H1 (cell line): ENCODE data around the gene ASXL1. TPM values are rescaled to one million over a fixed set of nuclear protein-coding genes. Genes with fewer than 3 reads are reported as not detected.

Source experiments
- CTCF ChIA-PET: fragments of 300-600 bp; sonication (Branson Sonifier 250); formaldehyde crosslinking; loops from one replicate; lab custom pipeline; 2021; ENCODE audit not compliant: partially characterized antibody; lab: Charles Lee
- POLR2A ChIA-PET: fragments of 300-600 bp; sonication (Branson Sonifier 250); formaldehyde crosslinking; loops from one replicate; lab custom pipeline; 2021; ENCODE audit warnings: inconsistent platforms; ENCODE audit not compliant: partially characterized antibody; lab: Charles Lee
- DNase-seq, 2 experiments: peaks; one replicate each; pipeline versions ENCODE4 v3.0.0 to v3.0.0-alpha.2; 2010 to 2022; ENCODE audit warnings: low spot score in 2 of 2, low read depth in 1 of 2, mixed read lengths in 1 of 2
- FAIRE-seq: peaks from 2 replicates; lab custom pipeline; 2011; peaks lifted over from hg19 to GRCh38; lab: Jason Lieb, UNC
- H2AFZ ChIP-seq: 2 replicates; pipeline ENCODE4 v1.8.1; 2012; ENCODE audit warnings: low read length, inconsistent platforms
- H2AK5ac ChIP-seq: 2 replicates; pipeline ENCODE4 v1.6.1; 2013; ENCODE audit warnings: low read depth, low read length
- H2BK120ac ChIP-seq: replicated peaks from 2 replicates; pipeline ENCODE3; 2013; ENCODE audit warnings: low read depth, low read length, inconsistent platforms
- H2BK12ac ChIP-seq: 2 replicates; pipeline ENCODE4 v1.6.1; 2013; ENCODE audit warnings: low read depth, low read length
- H2BK15ac ChIP-seq: 2 replicates; pipeline ENCODE4 v1.6.1; 2013; ENCODE audit warnings: low read length
- H2BK20ac ChIP-seq: 2 replicates; pipeline ENCODE4 v1.6.1; 2013; ENCODE audit warnings: low read length
- H2BK5ac ChIP-seq: 2 replicates; pipeline ENCODE4 v1.6.1; 2013; ENCODE audit warnings: low read depth, low read length
- H3K14ac ChIP-seq: 2 replicates; pipeline ENCODE4 v1.6.1; 2013; ENCODE audit warnings: inconsistent platforms; ENCODE audit not compliant: insufficient read length
- H3K18ac ChIP-seq: 2 replicates; pipeline ENCODE4 v1.6.1; 2013; ENCODE audit warnings: low read length; ENCODE audit errors: extremely low read depth
- H3K23ac ChIP-seq: 2 replicates; pipeline ENCODE4 v1.6.1; 2013; ENCODE audit warnings: inconsistent platforms; ENCODE audit not compliant: insufficient read length
- H3K23me2 ChIP-seq: 2 replicates; pipeline ENCODE4 v1.6.1; 2013; ENCODE audit warnings: low read depth, low read length
- H3K27ac ChIP-seq: 2 replicates; pipeline ENCODE4 v1.6.1; 2011; ENCODE audit warnings: low read depth, low read length, inconsistent platforms
- H3K27me3 ChIP-seq, 4 experiments: replicated peaks in 1 of 4; 1 replicate in 1 of 4; 2 replicates in 3 of 4; pipeline versions ENCODE4 v1.6.1 to v1.8.1; 2011 to 2013; ENCODE audit warnings: low read length in 3 of 4, mild to moderate bottlenecking in 3 of 4, inconsistent platforms in 2 of 4, mixed read lengths in 2 of 4, moderate library complexity in 1 of 4; ENCODE audit not compliant: control insufficient read depth in 3 of 4, insufficient read depth in 3 of 4; ENCODE audit errors: extremely low read depth in 1 of 4
- H3K36me3 ChIP-seq, 4 experiments: 2 replicates each; pipeline versions ENCODE4 v1.6.1 to v1.8.1; 2011 to 2013; ENCODE audit warnings: mild to moderate bottlenecking in 4 of 4, low read length in 3 of 4, moderate library complexity in 2 of 4, control low read depth in 1 of 4, inconsistent platforms in 1 of 4; ENCODE audit not compliant: insufficient read depth in 4 of 4, control insufficient read depth in 2 of 4
- H3K4ac ChIP-seq: replicated peaks from 2 replicates; pipeline ENCODE3; 2013; ENCODE audit warnings: low read length, low read depth, mixed read lengths, inconsistent platforms; ENCODE audit not compliant: insufficient read length
- H3K4me1 ChIP-seq, 4 experiments: replicated peaks in 1 of 4; 1 replicate in 1 of 4; 2 replicates in 3 of 4; pipeline versions ENCODE4 v1.6.1 to v1.8.1; 2011 to 2013; ENCODE audit warnings: low read length in 3 of 4, inconsistent platforms in 2 of 4, mixed read lengths in 1 of 4; ENCODE audit not compliant: insufficient read depth in 4 of 4, control insufficient read depth in 3 of 4
- H3K4me2 ChIP-seq, 2 experiments: 2 replicates each; pipeline versions ENCODE4 v1.6.1 to v1.8.1; 2011 to 2013; ENCODE audit warnings: low read depth in 2 of 2, low read length in 2 of 2, control low read depth in 1 of 2, inconsistent platforms in 1 of 2, mild to moderate bottlenecking in 1 of 2; ENCODE audit not compliant: insufficient read depth in 1 of 2
- H3K4me3 ChIP-seq, 4 experiments: fragments of 200-600, 300-600 bp in 1 of 4; sonication (generic), shearing (Covaris generic), sonication (Bioruptor Twin) in 1 of 4; 2 replicates each; pipeline versions ENCODE4 v1.5.1 to v1.8.1; 2011 to 2016; ENCODE audit warnings: low read length in 4 of 4, low read depth in 3 of 4, control low read depth in 2 of 4, inconsistent platforms in 2 of 4, mild to moderate bottlenecking in 2 of 4, mixed read lengths in 1 of 4, moderate library complexity in 1 of 4; ENCODE audit not compliant: insufficient read depth in 2 of 4; ENCODE audit errors: extremely low read depth in 1 of 4
- H3K56ac ChIP-seq: replicated peaks from 2 replicates; pipeline ENCODE3; 2013; ENCODE audit warnings: low read depth, mild to moderate bottlenecking, mixed read lengths, low read length, inconsistent platforms; ENCODE audit not compliant: insufficient read length
- H3K79me1 ChIP-seq: 2 replicates; pipeline ENCODE4 v1.6.1; 2013; ENCODE audit warnings: low read depth, low read length, control low read depth
- H3K79me2 ChIP-seq, 2 experiments: 2 replicates each; pipeline versions ENCODE4 v1.6.1 to v1.8.1; 2012 to 2013; ENCODE audit warnings: low read length in 2 of 2, mild to moderate bottlenecking in 2 of 2, inconsistent platforms in 1 of 2; ENCODE audit not compliant: insufficient read depth in 2 of 2, control insufficient read depth in 1 of 2
- H3K9ac ChIP-seq, 4 experiments: replicated peaks in 1 of 4; 1 replicate in 1 of 4; 2 replicates in 3 of 4; pipeline versions ENCODE4 v1.6.1 to v1.8.1; 2011 to 2013; ENCODE audit warnings: low read depth in 3 of 4, low read length in 3 of 4, control low read depth in 2 of 4, mild to moderate bottlenecking in 2 of 4, moderate library complexity in 2 of 4, inconsistent platforms in 1 of 4; ENCODE audit errors: extremely low read depth in 1 of 4
- H3K9me3 ChIP-seq, 2 experiments: 2 replicates each; pipeline versions ENCODE4 v1.6.1 to v1.8.1; 2012 to 2013; ENCODE audit warnings: mild to moderate bottlenecking in 2 of 2, moderate library complexity in 2 of 2, control low read depth in 1 of 2, inconsistent platforms in 1 of 2, low read depth in 1 of 2, low read length in 1 of 2, mixed read lengths in 1 of 2; ENCODE audit not compliant: insufficient read depth in 2 of 2
- H4K20me1 ChIP-seq, 2 experiments: replicated peaks in 1 of 2; 2 replicates each; pipeline versions ENCODE3 to v1.8.1; 2011 to 2013; ENCODE audit warnings: inconsistent platforms in 2 of 2, low read length in 2 of 2, mild to moderate bottlenecking in 1 of 2; ENCODE audit not compliant: insufficient read depth in 2 of 2, control insufficient read depth in 1 of 2
- H4K5ac ChIP-seq: 2 replicates; pipeline ENCODE4 v1.6.1; 2013; ENCODE audit warnings: low read length, low read depth, mixed read lengths, inconsistent platforms; ENCODE audit not compliant: insufficient read length
- H4K8ac ChIP-seq: 2 replicates; pipeline ENCODE4 v1.8.0; 2013; ENCODE audit warnings: mild to moderate bottlenecking, moderate library complexity, low read length, inconsistent platforms; ENCODE audit not compliant: insufficient read depth; ENCODE audit errors: extremely low read depth
- H4K91ac ChIP-seq: replicated peaks from 2 replicates; pipeline ENCODE3; 2013; ENCODE audit warnings: low read length, mixed read lengths, inconsistent platforms; ENCODE audit not compliant: insufficient read length
- EZH2 ChIP-seq: fragments of 200-600 bp; sonication (generic); IDR thresholded peaks from 2 replicates; pipeline ENCODE4 v1.7.1; 2012; ENCODE audit warnings: low read depth, mild to moderate bottlenecking, moderate library complexity, low read length, inconsistent platforms; ENCODE audit not compliant: severe bottlenecking
- GABPA ChIP-seq: IDR thresholded peaks from 2 replicates; pipeline ENCODE4 v1.6.1; 2011; ENCODE audit warnings: mild to moderate bottlenecking, low read length, moderate library complexity, borderline replicate concordance; ENCODE audit not compliant: insufficient read depth
- HDAC2 ChIP-seq, 2 experiments: fragments of 300-600 bp in 1 of 2; sonication (generic) in 1 of 2; IDR thresholded peaks; 2 replicates each; pipeline ENCODE4 v1.6.1; 2011 to 2012; ENCODE audit warnings: low read depth in 2 of 2, low read length in 2 of 2, mild to moderate bottlenecking in 2 of 2, moderate library complexity in 2 of 2, borderline replicate concordance in 1 of 2, inconsistent platforms in 1 of 2
- JUND ChIP-seq: IDR thresholded peaks from 2 replicates; pipeline ENCODE4 v1.6.1; 2011; ENCODE audit warnings: mild to moderate bottlenecking, improper control_type of control experiment, low read length
- KDM1A ChIP-seq: fragments of 200-600, 300-600 bp; sonication (generic); IDR thresholded peaks from 2 replicates; pipeline ENCODE4 v1.7.1; 2016; ENCODE audit warnings: mild to moderate bottlenecking, low read length, borderline replicate concordance
- MAFK ChIP-seq: IDR thresholded peaks from 2 replicates; pipeline ENCODE4 v1.6.1; 2012; ENCODE audit warnings: low read depth, mild to moderate bottlenecking, improper control_type of control experiment, low read length
- SIRT6 ChIP-seq: IDR thresholded peaks from one replicate; pipeline ENCODE4 v1.7.1; 2012; ENCODE audit warnings: low read length, inconsistent platforms
- SUZ12 ChIP-seq: fragments of 200-600 bp; sonication (generic); IDR thresholded peaks from 2 replicates; pipeline ENCODE4 v1.6.1; 2012; ENCODE audit warnings: mild to moderate bottlenecking, inconsistent platforms, low read length, moderate library complexity, mixed read lengths
- TBP ChIP-seq: IDR thresholded peaks from 2 replicates; pipeline ENCODE4 v1.6.1; 2011; ENCODE audit warnings: low read depth, low read length, improper control_type of control experiment
- TEAD4 ChIP-seq: IDR thresholded peaks from 2 replicates; pipeline ENCODE4 v1.6.1; 2012; ENCODE audit warnings: low read depth, low read length, inconsistent platforms, mixed read lengths
- USF2 ChIP-seq: IDR thresholded peaks from 2 replicates; pipeline ENCODE4 v1.6.1; 2011; ENCODE audit warnings: low read length, improper control_type of control experiment
- WGBS, 2 experiments: shearing (Covaris generic) in 1 of 2; methylation state at CpG; one replicate each; pipeline versions ENCODE4 v1.1.6 to v1.1.7; 2013 to 2015; ENCODE audit warnings: low lambda C conversion rate in 2 of 2, mixed read lengths in 2 of 2, inconsistent platforms in 1 of 2, low coverage in 1 of 2, missing lambda C conversion rate in 1 of 2; ENCODE audit not compliant: insufficient replicate concordance in 2 of 2, insufficient coverage in 1 of 2, insufficient read length in 1 of 2; ENCODE audit errors: extremely low coverage in 1 of 2, missing lambda C conversion rate in 1 of 2; 5-methylcytosine and 5-hydroxymethylcytosine counted together
- polyA plus RNA-seq, 7 experiments: library from polyadenylated mRNA; depleted of rRNA in 3 of 7; stranded (reverse) in 5 of 7; unstranded in 2 of 7; fragments of >200 nt in 5 of 7; fragments of 200-250 nt in 2 of 7; gene quantifications; 1 replicate in 5 of 7; 2 replicates in 1 of 7; 4 replicates in 1 of 7; pipeline versions ENCODE4 v1.2.1 to v1.2.3, GENCODE V29; 2011 to 2013; ENCODE audit warnings: missing spikeins in 2 of 7, mixed read lengths in 2 of 7
- total RNA-seq: library from RNA; stranded (reverse); fragmentation: NEBNext Ultra II Directional; extraction: Animal tissue kit (Norgen Biotek cat#: 25700); gene quantifications from 2 replicates; pipeline ENCODE4 v1.2.1, GENCODE V29; 2021

The ASXL1 gene
- total and polyA plus RNA-seq, 2 of the 8 experiments (the other 6 are each of a cell fraction or from before 2014, with no cell fraction given): 10.6 to 26.5 TPM

- Histone ChIP-seq H4K5ac (no peak overlapping the region), H2AFZ (no peak overlapping the region), H2BK20ac (no peak overlapping the region), H2BK5ac (no peak overlapping the region), H3K9ac (no peak overlapping the region), H4K91ac (no peak overlapping the region), H3K79me1 (no peaks in the 10 kb centered on the region; the same call in 1 of the 2 replicates), H3K4ac (no peak overlapping the region), H3K14ac (no peak overlapping the region), H3K4me1 (peaks cover 0 to 16% (median 12%) of the 10 kb centered on the region in 4 experiments; a peak in 6 of 7 replicates), H3K18ac (no peak overlapping the region), H3K23ac (no peak overlapping the region), H3K27me3 (no peaks in the 10 kb centered on the region), H3K56ac (no peak overlapping the region), H3K4me3 (no peak overlapping the region), H2AK5ac (no peak overlapping the region), H3K23me2 (peaks cover 2% of the 10 kb centered on the region; the same call in 1 of the 2 replicates), H2BK15ac (no peak overlapping the region), H3K27ac (no peak overlapping the region), H3K9me3 (no peaks in the 10 kb centered on the region), H3K36me3 (peaks cover 10 to 25% (median 17%) of the 10 kb centered on the region in 4 experiments; a peak in 6 of 8 replicates), H4K20me1 (peaks cover 6 to 20% of the 10 kb centered on the region in 2 experiments), H2BK120ac (no peak overlapping the region), H3K79me2 (no peaks in the 10 kb centered on the region), H3K4me2 (no peak overlapping the region), H2BK12ac (no peak overlapping the region), H4K8ac (no peak overlapping the region; the same call in 1 of the 2 replicates)
- WGBS, 2 experiments: 89% methylated on average over 12 of the region's 12 CpGs; no CpG with 5 or more reads in 1 of the 2 experiments
- POLR2A ChIA-PET: no interaction called here
- CTCF ChIA-PET: interaction anchor here (0.8 to 2.8 kb wide), 12 partner anchors 7 to 176 kb away, joined by 3 to 19 read pairs (median 8); no protein-coding TSS in a partner anchor
- no peak for FAIRE-seq
- no peak for DNase-seq
- no peak for TF ChIP-seq TBP
- no peak for TF ChIP-seq SUZ12
- TF ChIP-seq EZH2: no peak
- no peak for TF ChIP-seq SIRT6
- TF ChIP-seq GABPA: no peak
- TF ChIP-seq MAFK: no peak
- no peak for TF ChIP-seq USF2
- TF ChIP-seq HDAC2 (IDR thresholded peaks at IDR 0.05; ENCODE audit: borderline replicate concordance in 1 of 2, low read depth in 2 of 2, low read length in 2 of 2): no peak
- no peak for TF ChIP-seq KDM1A
- TF ChIP-seq JUND: no peak
- no peak for TF ChIP-seq TEAD4
These were observed 97.2 kb downstream of the ASXL1 start for GRCh38 chr20:32455171-32455900.
